Thymus (tissue), 11 donors: ENCODE results near the gene SLFN5. TPM values are rescaled to one million over a fixed set of nuclear protein-coding genes. Genes with fewer than 3 reads are reported as not detected.
"Not testable (repeated sequence)": the region's sequence is repeated elsewhere in the genome, so short reads cannot be mapped to it uniquely, and the experiment has no call there.

ENCODE experiments used
- DNase-seq, 9 donors: peaks; one replicate each; pipeline ENCODE4 v3.0.0-alpha.2; 2013; ENCODE audit warnings: low spot score in 9 of 9, low read depth in 6 of 9, missing footprints in 1 of 9
- H3K27ac ChIP-seq, 2 donors: one replicate each; pipeline ENCODE4 v1.5.1; 2013; ENCODE audit warnings: control low read depth in 1 of 2, low read depth in 1 of 2, low read length in 1 of 2, mild to moderate bottlenecking in 1 of 2, moderate library complexity in 1 of 2
- H3K27me3 ChIP-seq, 2 donors: one replicate each; pipeline ENCODE4 v1.5.1; 2013; ENCODE audit warnings: low read length in 1 of 2; ENCODE audit not compliant: control insufficient read depth in 2 of 2, insufficient read depth in 1 of 2
- H3K36me3 ChIP-seq, 2 donors: one replicate each; pipeline ENCODE4 v1.5.1; 2013; ENCODE audit warnings: low read length in 1 of 2, mild to moderate bottlenecking in 1 of 2, moderate library complexity in 1 of 2; ENCODE audit not compliant: control insufficient read depth in 2 of 2, insufficient read depth in 2 of 2
- H3K4me1 ChIP-seq, 2 donors: one replicate each; pipeline ENCODE4 v1.5.1; 2013; ENCODE audit warnings: low read length in 2 of 2; ENCODE audit not compliant: control insufficient read depth in 2 of 2, insufficient read depth in 2 of 2
- H3K4me3 ChIP-seq, 2 donors: one replicate each; pipeline ENCODE4 v1.5.1; 2013; ENCODE audit warnings: low read length in 2 of 2, control low read depth in 1 of 2, mild to moderate bottlenecking in 1 of 2
- H3K9me3 ChIP-seq, 2 donors: one replicate each; pipeline ENCODE4 v1.5.1; 2013; ENCODE audit warnings: low read length in 1 of 2, mild to moderate bottlenecking in 1 of 2; ENCODE audit not compliant: control insufficient read depth in 2 of 2, insufficient read depth in 1 of 2
- WGBS: extraction: QIAGEN DNeasy Blood & Tissue Kit; methylation state at CpG from one replicate; pipeline ENCODE4 v1.1.7; 2013; 5-methylcytosine and 5-hydroxymethylcytosine counted together
- polyA plus RNA-seq: library from polyadenylated mRNA; stranded (reverse); fragments of 200-250 nt; gene quantifications from one replicate; pipeline ENCODE4 v1.2.3, GENCODE V29; 2013
- total RNA-seq: library from RNA; stranded (reverse); fragments of 120-200 nt; gene quantifications from one replicate; pipeline ENCODE4 v1.2.4, GENCODE V29; 2013
- donor health status: healthy.

Gene SLFN5
- total and polyA plus RNA-seq, 2 donors: 24.8 to 63.5 TPM

GRCh38 chr17:35265566-35266141 is 22.8 kb downstream of the SLFN5 start:
- DNase-seq: no peak
- no peak overlapping the region for H3K27ac ChIP-seq
- 93% methylated on average over 11 of the region's 11 CpGs for WGBS
- peaks cover 49 to 82% of the 10 kb centered on the region in 2 donors for H3K36me3 ChIP-seq
- no peaks in the 10 kb centered on the region for H3K4me1 ChIP-seq
- H3K4me3 ChIP-seq: no peak overlapping the region
- no peaks in the 10 kb centered on the region for H3K27me3 ChIP-seq
- H3K9me3 ChIP-seq: no peaks in the 10 kb centered on the region

GRCh38 chr17:35274167-35275066 is 31.5 kb downstream of the SLFN5 start:
- not testable (repeated sequence) for H3K4me1 ChIP-seq, H3K27me3 ChIP-seq, H3K4me3 ChIP-seq, H3K36me3 ChIP-seq
- H3K27ac ChIP-seq: peak overlapping the region in 1 of 2 donors; percentile 18
- H3K9me3 ChIP-seq: peaks cover 2 to 12% of the 10 kb centered on the region in 2 donors
- peak in 2 of 9 donors; percentile 11 to 22 for DNase-seq
- WGBS: 78% methylated on average over 13 of the region's 13 CpGs

DNA sequence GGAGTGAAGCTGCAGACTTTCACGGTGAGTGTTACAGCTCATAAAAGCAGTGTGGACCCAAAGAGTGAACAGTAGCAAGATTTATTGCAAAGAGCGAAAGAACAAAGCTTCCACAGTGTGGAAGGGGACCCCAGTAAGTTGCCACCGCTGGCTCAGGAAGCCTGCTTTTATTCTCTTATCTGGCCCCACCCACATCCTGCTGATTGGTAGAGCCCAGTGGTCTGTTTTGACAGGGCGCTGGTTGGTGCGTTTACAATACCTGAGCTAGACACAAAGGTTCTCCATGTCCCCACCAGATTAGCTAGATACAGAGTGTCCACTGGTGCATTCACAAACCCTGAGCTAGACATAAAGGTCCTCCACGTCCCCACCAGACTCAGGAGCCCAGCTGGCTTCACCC is 35.6 kb downstream of the SLFN5 start:
- 89% methylated on average over 6 of the region's 6 CpGs for WGBS
- H3K27me3 ChIP-seq, H3K4me3 ChIP-seq, H3K36me3 ChIP-seq, H3K27ac ChIP-seq, H3K4me1 ChIP-seq, DNase-seq: not testable (repeated sequence)
- peaks cover 2 to 12% of the 10 kb centered on the region in 2 donors for H3K9me3 ChIP-seq

GRCh38 chr17:35278876-35279275 is 36.0 kb downstream of the SLFN5 start:
- not testable (repeated sequence) for H3K27ac ChIP-seq, H3K4me1 ChIP-seq, H3K36me3 ChIP-seq, H3K27me3 ChIP-seq, DNase-seq, H3K4me3 ChIP-seq
- H3K9me3 ChIP-seq: peaks cover 1 to 12% of the 10 kb centered on the region in 2 donors
- 97% methylated on average over 29 of the region's 29 CpGs for WGBS

GRCh38 chr17:35283767-35284166 is 40.9 kb downstream of the SLFN5 start:
- Histone ChIP-seq H3K27me3 (no peaks in the 10 kb centered on the region), H3K9me3 (peaks cover 0 to 5% of the 10 kb centered on the region in 2 donors)
- no peak for DNase-seq

GRCh38 chr17:35284955-35285354 is 42.1 kb downstream of the SLFN5 start:
- H3K4me3 ChIP-seq: no peak overlapping the region
- no peak for DNase-seq
- H3K27ac ChIP-seq: no peak overlapping the region
- H3K4me1 ChIP-seq: peaks cover 7 to 13% of the 10 kb centered on the region in 2 donors
- WGBS: 98% methylated on average over 2 of the region's 2 CpGs
- no peaks in the 10 kb centered on the region for H3K36me3 ChIP-seq
- H3K27me3 ChIP-seq: no peaks in the 10 kb centered on the region
- no peaks in the 10 kb centered on the region for H3K9me3 ChIP-seq

More at GRCh38 chr17:35283767-35284166, 40.9 kb downstream of the SLFN5 start:
- H3K27ac ChIP-seq: no peak overlapping the region
- peaks cover 7 to 13% of the 10 kb centered on the region in 2 donors for H3K4me1 ChIP-seq
- H3K4me3 ChIP-seq: no peak overlapping the region
- H3K36me3 ChIP-seq: no peaks in the 10 kb centered on the region

DNA sequence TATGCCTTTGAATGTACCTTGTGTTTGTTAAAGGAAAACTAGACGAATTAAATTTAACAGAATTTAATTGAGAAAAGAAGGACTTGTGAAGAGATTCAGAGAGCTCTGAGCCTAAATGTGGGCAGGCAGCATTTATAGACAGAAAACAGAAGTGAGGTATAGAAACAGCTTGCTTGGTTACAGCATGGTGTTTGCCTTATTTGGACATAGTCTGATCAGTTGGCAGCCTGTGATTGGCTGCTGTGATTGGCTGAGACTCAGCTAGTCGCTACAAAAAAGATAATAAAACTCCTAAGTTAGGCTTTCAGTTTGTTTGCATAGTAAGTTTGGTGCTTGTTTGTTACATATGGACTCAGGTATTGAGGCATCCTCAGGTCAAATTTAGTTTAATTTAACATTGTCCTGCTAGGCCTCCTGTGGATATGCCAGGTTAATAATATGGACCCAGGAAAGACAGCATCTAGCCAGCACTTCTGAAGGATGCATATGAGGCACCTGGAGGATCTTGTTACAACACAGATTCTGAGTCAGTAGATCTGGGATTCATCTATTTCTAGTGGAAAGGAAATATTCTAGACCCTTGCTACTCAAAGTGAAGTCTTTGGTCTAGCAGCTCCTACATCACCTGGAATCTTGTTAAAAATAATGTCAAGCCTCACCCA is 43.4 kb downstream of the SLFN5 start:
- DNase-seq: peak; percentile 11 to 74 (median 44)
- Histone ChIP-seq H3K9me3 (no peaks in the 10 kb centered on the region), H3K27ac (peak overlapping the region in 1 of 2 donors; percentile 85), H3K36me3 (no peaks in the 10 kb centered on the region), H3K27me3 (no peaks in the 10 kb centered on the region), H3K4me3 (no peak overlapping the region), H3K4me1 (peaks cover 7 to 13% of the 10 kb centered on the region in 2 donors)
- 75% methylated on average over 2 of the region's 2 CpGs for WGBS

GRCh38 chr17:35287286-35287811 is 44.5 kb downstream of the SLFN5 start:
- 90% methylated on average over 1 of the region's 1 CpG for WGBS
- Histone ChIP-seq H3K36me3 (no peaks in the 10 kb centered on the region), H3K4me1 (peaks cover 7 to 13% of the 10 kb centered on the region in 2 donors), H3K4me3 (no peak overlapping the region), H3K27ac (no peak overlapping the region), H3K27me3 (no peaks in the 10 kb centered on the region), H3K9me3 (no peaks in the 10 kb centered on the region)
- DNase-seq: no peak

GRCh38 chr17:35289222-35289621 is 46.4 kb downstream of the SLFN5 start:
- Histone ChIP-seq H3K27ac (no peak overlapping the region), H3K4me3 (no peak overlapping the region), H3K36me3 (no peaks in the 10 kb centered on the region), H3K9me3 (no peaks in the 10 kb centered on the region), H3K4me1 (peaks cover 7 to 13% of the 10 kb centered on the region in 2 donors), H3K27me3 (no peaks in the 10 kb centered on the region)
- no peak for DNase-seq
- WGBS: 37% methylated on average over 1 of the region's 1 CpG
